Measurements from ENCODE around the gene OXCT2.
"Not testable (repeated sequence)": the region's sequence is repeated elsewhere in the genome, so short reads cannot be mapped to it uniquely, and the experiment has no call there.

Gene OXCT2

GRCh38 chr1:39787108-39787375 is 15.9 kb upstream of the OXCT2 start:
- not testable (repeated sequence) for DNase-seq

GRCh38 chr1:39786303-39787107 is 15.4 kb upstream of the OXCT2 start:
- not testable (repeated sequence) for DNase-seq

GRCh38 chr1:39782685-39783084 is 11.5 kb upstream of the OXCT2 start:
- DNase-seq = not testable (repeated sequence)

DNA sequence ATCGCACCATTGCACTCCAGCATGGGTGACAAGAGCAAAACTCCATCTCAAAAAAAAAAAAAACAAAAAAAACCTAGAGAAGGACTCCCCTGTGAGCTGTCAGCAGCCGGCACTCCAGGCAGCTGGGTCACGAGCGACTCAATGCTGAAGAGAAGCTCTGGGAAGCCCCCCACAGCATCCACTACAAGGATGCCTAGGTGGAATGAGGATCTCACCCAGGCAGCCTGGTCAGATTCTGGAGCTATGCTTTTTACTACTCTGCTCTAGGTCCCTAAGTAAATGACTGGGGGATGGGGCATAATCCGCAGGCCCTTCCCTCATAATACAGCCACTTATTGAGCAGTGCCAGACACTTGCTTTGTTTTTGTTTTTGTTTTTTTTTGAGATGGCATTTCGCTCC is 11.0 kb upstream of the OXCT2 start:
- DNase-seq = no peak

GRCh38 chr1:39781349-39781715 is 10.2 kb upstream of the OXCT2 start:
- no peak for DNase-seq

- DNase-seq = no peak
Measured at GRCh38 chr1:39779821-39780220, 8.7 kb upstream of the OXCT2 start.

DNA sequence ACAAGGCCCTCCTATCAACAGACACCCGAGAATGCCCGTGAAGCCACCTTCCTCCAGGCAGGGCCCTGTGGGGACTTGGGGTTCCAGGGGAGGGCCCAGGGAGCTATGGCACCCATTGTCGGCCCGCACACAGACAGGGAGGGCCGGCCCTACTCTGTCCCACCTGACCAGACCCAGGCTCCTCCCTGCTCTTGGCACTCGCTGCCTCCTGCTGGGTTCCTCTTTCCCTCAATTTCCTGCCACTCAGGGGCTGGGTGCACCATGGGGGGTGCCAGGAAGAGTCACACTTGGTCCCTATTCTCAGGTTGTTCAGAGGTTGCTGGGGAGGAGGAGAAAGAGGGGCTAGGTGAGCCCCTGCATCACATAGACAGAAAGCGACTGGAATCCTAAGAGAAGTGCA is 8.0 kb upstream of the OXCT2 start:
- DNase-seq = no peak

- not testable (repeated sequence) for DNase-seq
Measured at GRCh38 chr1:39778463-39779099, 7.4 kb upstream of the OXCT2 start.

GRCh38 chr1:39777896-39778295 is 6.7 kb upstream of the OXCT2 start:
- DNase-seq = not testable (repeated sequence)

DNA sequence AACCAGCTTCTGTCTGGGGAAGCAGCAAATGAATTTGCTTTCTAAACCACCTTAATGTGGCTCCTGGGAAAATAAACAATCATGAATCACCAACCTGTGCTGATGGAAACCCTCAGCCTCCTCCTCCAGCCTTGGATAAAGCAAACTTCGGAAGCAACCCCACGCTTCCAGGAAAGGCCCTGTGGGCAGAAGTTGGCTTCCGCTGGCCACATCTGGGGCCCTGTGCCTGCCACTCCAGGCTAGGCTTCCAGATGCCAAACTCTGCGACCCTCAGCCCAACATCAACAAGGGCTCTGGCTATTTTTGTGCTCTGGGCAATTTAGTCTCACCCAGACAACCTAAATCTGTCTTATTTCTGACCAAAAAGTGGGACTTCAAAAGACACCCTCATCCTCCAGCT is 6.2 kb upstream of the OXCT2 start:
- DNase-seq = no peak

- DNase-seq = no peak
Measured at GRCh38 chr1:39776886-39777285, 5.7 kb upstream of the OXCT2 start.

GRCh38 chr1:39776400-39776713 is 5.2 kb upstream of the OXCT2 start:
- no peak for DNase-seq

- not testable (repeated sequence) for DNase-seq
Measured at GRCh38 chr1:39775676-39776399, 4.7 kb upstream of the OXCT2 start.

- not testable (repeated sequence) for DNase-seq
Measured at GRCh38 chr1:39775141-39775540, 4.0 kb upstream of the OXCT2 start.

GRCh38 chr1:39773369-39773979 is 2.3 kb upstream of the OXCT2 start:
- not testable (repeated sequence) for DNase-seq

- peak in 1 of 2 donors; percentile 8 for DNase-seq
Measured at GRCh38 chr1:39770100-39771021, 787 bp downstream of the OXCT2 start.

GRCh38 chr1:39769502-39769901 is 1.6 kb downstream of the OXCT2 start:
- DNase-seq = not testable (repeated sequence)

DNA sequence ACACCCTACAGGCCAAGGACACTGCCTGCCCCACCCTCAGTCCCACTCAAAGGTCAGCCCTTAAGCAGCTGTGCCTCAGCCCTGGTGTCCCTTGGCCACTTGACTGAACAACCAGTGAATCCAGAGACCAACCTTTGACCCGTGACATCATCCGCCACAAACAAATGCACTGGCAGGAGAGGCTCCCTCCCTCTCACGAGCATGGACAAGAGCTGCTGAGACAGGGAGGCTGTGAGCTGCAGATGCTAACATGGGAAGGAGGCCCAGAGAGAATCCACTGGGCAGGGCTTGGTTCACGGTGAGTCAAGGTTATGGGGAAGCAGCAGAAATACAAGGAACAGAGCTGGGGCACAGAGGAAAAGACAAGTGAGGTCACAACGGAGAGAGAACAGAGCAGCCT is 4.7 kb downstream of the OXCT2 start:
- not testable (repeated sequence) for DNase-seq

DNA sequence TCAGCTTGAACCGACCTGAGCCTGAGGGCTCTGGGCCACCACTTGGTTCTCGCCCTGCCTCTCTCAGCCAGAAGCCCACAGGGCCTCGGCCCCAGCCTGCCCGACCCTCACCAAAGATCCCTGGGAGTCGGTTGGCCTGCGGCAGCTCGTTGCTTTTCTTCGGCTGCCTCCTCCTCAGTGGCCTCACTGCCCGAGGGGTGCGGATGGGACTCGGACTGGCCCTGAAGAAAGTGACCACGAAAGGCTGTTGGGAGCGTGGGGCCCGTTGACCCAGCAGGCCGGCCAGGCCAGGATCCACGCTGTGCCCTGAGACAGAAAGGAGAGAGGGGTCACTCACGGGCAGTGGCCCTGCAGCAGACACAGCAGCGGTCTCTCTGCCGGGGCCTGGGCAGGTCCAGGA is 6.6 kb downstream of the OXCT2 start:
- not testable (repeated sequence) for DNase-seq

GRCh38 chr1:39763619-39764374 is 7.4 kb downstream of the OXCT2 start:
- DNase-seq = not testable (repeated sequence)
